ENCODE data around the gene PIM3. TPM values are rescaled to one million over a fixed set of nuclear protein-coding genes. Genes with fewer than 3 reads are reported as not detected.

Gene PIM3
- total and polyA plus RNA-seq, 10 of the 15 experiments (the other 5 are each of a cell fraction or from before 2014, with no cell fraction given) = 0.31 to 60.8 (median 12.4) TPM

- Histone ChIP-seq H3K4me2 (ENCODE audit: control insufficient read depth, insufficient read depth) (peak overlapping the region; percentile 96), H3K4me3 (peak overlapping the region; percentile 76), H2AFZ (ENCODE audit: control insufficient read depth, low read depth, low read length) (no peak overlapping the region), H3K79me2 (ENCODE audit: control insufficient read depth, insufficient read depth, low read length) (peaks cover 10% of the 10 kb centered on the region), H3K27ac (ENCODE audit: control insufficient read depth, insufficient read depth) (no peak overlapping the region), H3K4me1 (ENCODE audit: control insufficient read depth, insufficient read depth, low read length) (peaks cover 26% of the 10 kb centered on the region), H3K27me3 (replicated peaks in 1 of 2; ENCODE audit: control insufficient read depth in 2 of 2, insufficient read depth in 2 of 2, low read length in 1 of 2) (no peaks in the 10 kb centered on the region), H4K20me1 (ENCODE audit: control insufficient read depth, insufficient read depth) (no peaks in the 10 kb centered on the region), H3K36me3 (ENCODE audit: control insufficient read depth in 2 of 2, insufficient read depth in 2 of 2, low read length in 1 of 2) (no peaks in the 10 kb centered on the region), H3K9me3 (replicated peaks; ENCODE audit: control insufficient read depth, insufficient read depth, low read length) (no peaks in the 10 kb centered on the region), H3K9ac (ENCODE audit: control insufficient read depth, insufficient read depth, low read length) (peak overlapping the region; percentile 86)
- DNase-seq (ENCODE audit: low read depth, low spot score) (no peak), FAIRE-seq (no peak), ATAC-seq (no peak)
- in situ Hi-C loops (cut with MboI) = no loop called here
- CTCF ChIA-PET = interaction anchor here (0.6 kb wide), 1 partner anchor 246 kb away, joined by 3 read pairs; no protein-coding TSS in a partner anchor
- RAD21 ChIA-PET (ENCODE audit: unreplicated experiment) = interaction anchor here (0.7 to 1.1 kb wide), 4 partner anchors 10 to 217 kb away, joined by 3 to 6 read pairs (median 4); no protein-coding TSS in a partner anchor
- SMC1A ChIA-PET (ENCODE audit: uncharacterized antibody, unreplicated experiment) = no interaction called here
- POLR2A ChIA-PET = interaction anchor here (0.6 to 1.5 kb wide), 5 partner anchors 36 to 44 kb away, joined by 3 to 14 read pairs (median 3); no protein-coding TSS in a partner anchor
- BruUV-seq (replicated peaks) = no TSS peak
- WGBS (ENCODE audit: insufficient coverage, insufficient replicate concordance, low lambda C conversion rate, missing lambda C conversion rate) = 10% methylated on average over 32 of the region's 45 CpGs
- intact Hi-C loops (cut with micrococcal nuclease; ENCODE audit: unreplicated experiment) = no loop called here
- TF ChIP-seq, protein P1, sequence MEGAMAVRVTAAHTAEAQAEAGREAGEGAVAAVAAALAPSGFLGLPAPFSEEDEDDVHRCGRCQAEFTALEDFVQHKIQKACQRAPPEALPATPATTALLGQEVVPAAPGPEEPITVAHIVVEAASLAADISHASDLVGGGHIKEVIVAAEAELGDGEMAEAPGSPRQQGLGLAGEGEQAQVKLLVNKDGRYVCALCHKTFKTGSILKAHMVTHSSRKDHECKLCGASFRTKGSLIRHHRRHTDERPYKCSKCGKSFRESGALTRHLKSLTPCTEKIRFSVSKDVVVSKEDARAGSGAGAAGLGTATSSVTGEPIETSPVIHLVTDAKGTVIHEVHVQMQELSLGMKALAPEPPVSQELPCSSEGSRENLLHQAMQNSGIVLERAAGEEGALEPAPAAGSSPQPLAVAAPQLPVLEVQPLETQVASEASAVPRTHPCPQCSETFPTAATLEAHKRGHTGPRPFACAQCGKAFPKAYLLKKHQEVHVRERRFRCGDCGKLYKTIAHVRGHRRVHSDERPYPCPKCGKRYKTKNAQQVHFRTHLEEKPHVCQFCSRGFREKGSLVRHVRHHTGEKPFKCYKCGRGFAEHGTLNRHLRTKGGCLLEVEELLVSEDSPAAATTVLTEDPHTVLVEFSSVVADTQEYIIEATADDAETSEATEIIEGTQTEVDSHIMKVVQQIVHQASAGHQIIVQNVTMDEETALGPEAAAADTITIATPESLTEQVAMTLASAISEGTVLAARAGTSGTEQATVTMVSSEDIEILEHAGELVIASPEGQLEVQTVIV (IDR thresholded peaks at IDR 0.05; ENCODE audit: borderline replicate concordance, partially characterized antibody) = peak; percentile 19
- TF ChIP-seq ZBTB40 (IDR thresholded peaks at IDR 0.05; ENCODE audit: borderline replicate concordance) (no peak), RAD51 (IDR thresholded peaks at IDR 0.05) (no peak), NKRF (conservative IDR thresholded peaks at IDR 0.05) (no peak), CHD1 (IDR thresholded peaks at IDR 0.05; ENCODE audit: low read depth, low read length) (no peak), KAT2A (conservative IDR thresholded peaks at IDR 0.05; ENCODE audit: control insufficient read depth, low read depth, low read length) (no peak), NR2C2 (IDR thresholded peaks at IDR 0.05; ENCODE audit: borderline replicate concordance, control insufficient read depth, insufficient read length, low read depth) (no peak), EP300 (IDR thresholded peaks at IDR 0.05; ENCODE audit: borderline replicate concordance in 1 of 2, control insufficient read depth in 1 of 2, low read depth in 2 of 2, low read length in 2 of 2) (no peak), NR2F1 (conservative IDR thresholded peaks at IDR 0.05) (no peak), EGR1 (IDR thresholded peaks at IDR 0.05; ENCODE audit: borderline replicate concordance in 1 of 2, low read depth in 2 of 2, low read length in 2 of 2) (peak in 1 of 2 experiments; percentile 52; a peak in 1 of 3 replicates), PKNOX1 (IDR thresholded peaks at IDR 0.05) (no peak)
Observed at GRCh38 chr22:49972163-49973017, 11.8 kb downstream of the PIM3 start.
